Measurements from ENCODE around the gene C1QTNF6.

The C1QTNF6 gene

GRCh38 chr22:37162221-37163095 is 25.6 kb downstream of the C1QTNF6 start:
- peak; percentile 64 for DNase-seq (ENCODE audit: low read depth, low spot score)

- DNase-seq (ENCODE audit: low read depth, low spot score), result no peak
Measured at GRCh38 chr22:37161443-37161842, 26.6 kb downstream of the C1QTNF6 start.

GRCh38 chr22:37160027-37160426 is 28.0 kb downstream of the C1QTNF6 start:
- no peak for DNase-seq (ENCODE audit: low read depth, low spot score)

- DNase-seq (ENCODE audit: low read depth, low spot score), result no peak
Measured at GRCh38 chr22:37158963-37159290, 29.1 kb downstream of the C1QTNF6 start.

- DNase-seq (ENCODE audit: low read depth, low spot score), result no peak
Measured at GRCh38 chr22:37157516-37158285, 30.3 kb downstream of the C1QTNF6 start.

- no peak for DNase-seq (ENCODE audit: low read depth, low spot score)
Measured at GRCh38 chr22:37156686-37157435, 31.2 kb downstream of the C1QTNF6 start.

GRCh38 chr22:37155971-37156370 is 32.1 kb downstream of the C1QTNF6 start:
- DNase-seq (ENCODE audit: low read depth, low spot score), result no peak

GRCh38 chr22:37154925-37155712 is 32.9 kb downstream of the C1QTNF6 start:
- DNase-seq (ENCODE audit: low read depth, low spot score), result no peak

GRCh38 chr22:37153901-37154300 is 34.1 kb downstream of the C1QTNF6 start:
- DNase-seq (ENCODE audit: low read depth, low spot score), result no peak

- DNase-seq (ENCODE audit: low read depth, low spot score), result no peak
Measured at GRCh38 chr22:37151401-37151800, 36.6 kb downstream of the C1QTNF6 start.

GRCh38 chr22:37150701-37151100 is 37.3 kb downstream of the C1QTNF6 start:
- no peak for DNase-seq (ENCODE audit: low read depth, low spot score)

- DNase-seq (ENCODE audit: low read depth, low spot score), result no peak
Measured at GRCh38 chr22:37148742-37149665, 39.0 kb downstream of the C1QTNF6 start.

GRCh38 chr22:37148031-37148651 is 39.9 kb downstream of the C1QTNF6 start:
- DNase-seq (ENCODE audit: low read depth, low spot score), result no peak

- DNase-seq (ENCODE audit: low read depth, low spot score), result no peak
Measured at GRCh38 chr22:37147186-37147990, 40.7 kb downstream of the C1QTNF6 start.

GRCh38 chr22:37146507-37147180 is 41.4 kb downstream of the C1QTNF6 start:
- DNase-seq (ENCODE audit: low read depth, low spot score), result no peak

- no peak for DNase-seq (ENCODE audit: low read depth, low spot score)
Measured at GRCh38 chr22:37146051-37146385, 42.0 kb downstream of the C1QTNF6 start.

GRCh38 chr22:37145180-37146050 is 42.6 kb downstream of the C1QTNF6 start:
- no peak for DNase-seq (ENCODE audit: low read depth, low spot score)

GRCh38 chr22:37144180-37144554 is 43.9 kb downstream of the C1QTNF6 start:
- no peak for DNase-seq (ENCODE audit: low read depth, low spot score)
